ENCODE measurements around the gene RFX1.

GRCh38 chr19:13956365-13956744, 49.8 kb downstream of the RFX1 start:
- TF ChIP-seq CEBPB (IDR thresholded peaks at IDR 0.05) (no peak), FOXM1 (IDR thresholded peaks at IDR 0.05; ENCODE audit: borderline replicate concordance, low read depth) (no peak), EP300 (IDR thresholded peaks at IDR 0.05; ENCODE audit: borderline replicate concordance) (no peak), REST (IDR thresholded peaks at IDR 0.05; ENCODE audit: low read depth) (no peak)

Measured in Ishikawa (cell line).